H1 (cell line): ENCODE data around the gene SVOPL. TPM values are rescaled to one million over a fixed set of nuclear protein-coding genes. Genes with fewer than 3 reads are reported as not detected.

Source experiments
- CTCF ChIA-PET: fragments of 300-600 bp; sonication (Branson Sonifier 250); formaldehyde crosslinking; loops from one replicate; lab custom pipeline; 2021; ENCODE audit not compliant: partially characterized antibody; lab: Charles Lee
- POLR2A ChIA-PET: fragments of 300-600 bp; sonication (Branson Sonifier 250); formaldehyde crosslinking; loops from one replicate; lab custom pipeline; 2021; ENCODE audit warnings: inconsistent platforms; ENCODE audit not compliant: partially characterized antibody; lab: Charles Lee
- DNase-seq, 2 experiments: peaks; one replicate each; pipeline versions ENCODE4 v3.0.0 to v3.0.0-alpha.2; 2010 to 2022; ENCODE audit warnings: low spot score in 2 of 2, low read depth in 1 of 2, mixed read lengths in 1 of 2
- FAIRE-seq: peaks from 2 replicates; lab custom pipeline; 2011; peaks lifted over from hg19 to GRCh38; lab: Jason Lieb, UNC
- H2AFZ ChIP-seq: 2 replicates; pipeline ENCODE4 v1.8.1; 2012; ENCODE audit warnings: low read length, inconsistent platforms
- H2AK5ac ChIP-seq: 2 replicates; pipeline ENCODE4 v1.6.1; 2013; ENCODE audit warnings: low read depth, low read length
- H2BK120ac ChIP-seq: replicated peaks from 2 replicates; pipeline ENCODE3; 2013; ENCODE audit warnings: low read depth, low read length, inconsistent platforms
- H2BK12ac ChIP-seq: 2 replicates; pipeline ENCODE4 v1.6.1; 2013; ENCODE audit warnings: low read depth, low read length
- H2BK15ac ChIP-seq: 2 replicates; pipeline ENCODE4 v1.6.1; 2013; ENCODE audit warnings: low read length
- H2BK20ac ChIP-seq: 2 replicates; pipeline ENCODE4 v1.6.1; 2013; ENCODE audit warnings: low read length
- H2BK5ac ChIP-seq: 2 replicates; pipeline ENCODE4 v1.6.1; 2013; ENCODE audit warnings: low read depth, low read length
- H3K14ac ChIP-seq: 2 replicates; pipeline ENCODE4 v1.6.1; 2013; ENCODE audit warnings: inconsistent platforms; ENCODE audit not compliant: insufficient read length
- H3K18ac ChIP-seq: 2 replicates; pipeline ENCODE4 v1.6.1; 2013; ENCODE audit warnings: low read length; ENCODE audit errors: extremely low read depth
- H3K23ac ChIP-seq: 2 replicates; pipeline ENCODE4 v1.6.1; 2013; ENCODE audit warnings: inconsistent platforms; ENCODE audit not compliant: insufficient read length
- H3K23me2 ChIP-seq: 2 replicates; pipeline ENCODE4 v1.6.1; 2013; ENCODE audit warnings: low read depth, low read length
- H3K27ac ChIP-seq: 2 replicates; pipeline ENCODE4 v1.6.1; 2011; ENCODE audit warnings: low read depth, low read length, inconsistent platforms
- H3K27me3 ChIP-seq, 4 experiments: replicated peaks in 1 of 4; 1 replicate in 1 of 4; 2 replicates in 3 of 4; pipeline versions ENCODE4 v1.6.1 to v1.8.1; 2011 to 2013; ENCODE audit warnings: low read length in 3 of 4, mild to moderate bottlenecking in 3 of 4, inconsistent platforms in 2 of 4, mixed read lengths in 2 of 4, moderate library complexity in 1 of 4; ENCODE audit not compliant: control insufficient read depth in 3 of 4, insufficient read depth in 3 of 4; ENCODE audit errors: extremely low read depth in 1 of 4
- H3K36me3 ChIP-seq, 4 experiments: 2 replicates each; pipeline versions ENCODE4 v1.6.1 to v1.8.1; 2011 to 2013; ENCODE audit warnings: mild to moderate bottlenecking in 4 of 4, low read length in 3 of 4, moderate library complexity in 2 of 4, control low read depth in 1 of 4, inconsistent platforms in 1 of 4; ENCODE audit not compliant: insufficient read depth in 4 of 4, control insufficient read depth in 2 of 4
- H3K4ac ChIP-seq: replicated peaks from 2 replicates; pipeline ENCODE3; 2013; ENCODE audit warnings: low read length, low read depth, mixed read lengths, inconsistent platforms; ENCODE audit not compliant: insufficient read length
- H3K4me1 ChIP-seq, 4 experiments: replicated peaks in 1 of 4; 1 replicate in 1 of 4; 2 replicates in 3 of 4; pipeline versions ENCODE4 v1.6.1 to v1.8.1; 2011 to 2013; ENCODE audit warnings: low read length in 3 of 4, inconsistent platforms in 2 of 4, mixed read lengths in 1 of 4; ENCODE audit not compliant: insufficient read depth in 4 of 4, control insufficient read depth in 3 of 4
- H3K4me2 ChIP-seq, 2 experiments: 2 replicates each; pipeline versions ENCODE4 v1.6.1 to v1.8.1; 2011 to 2013; ENCODE audit warnings: low read depth in 2 of 2, low read length in 2 of 2, control low read depth in 1 of 2, inconsistent platforms in 1 of 2, mild to moderate bottlenecking in 1 of 2; ENCODE audit not compliant: insufficient read depth in 1 of 2
- H3K4me3 ChIP-seq, 4 experiments: fragments of 200-600, 300-600 bp in 1 of 4; sonication (generic), shearing (Covaris generic), sonication (Bioruptor Twin) in 1 of 4; 2 replicates each; pipeline versions ENCODE4 v1.5.1 to v1.8.1; 2011 to 2016; ENCODE audit warnings: low read length in 4 of 4, low read depth in 3 of 4, control low read depth in 2 of 4, inconsistent platforms in 2 of 4, mild to moderate bottlenecking in 2 of 4, mixed read lengths in 1 of 4, moderate library complexity in 1 of 4; ENCODE audit not compliant: insufficient read depth in 2 of 4; ENCODE audit errors: extremely low read depth in 1 of 4
- H3K56ac ChIP-seq: replicated peaks from 2 replicates; pipeline ENCODE3; 2013; ENCODE audit warnings: low read depth, mild to moderate bottlenecking, mixed read lengths, low read length, inconsistent platforms; ENCODE audit not compliant: insufficient read length
- H3K79me1 ChIP-seq: 2 replicates; pipeline ENCODE4 v1.6.1; 2013; ENCODE audit warnings: low read depth, low read length, control low read depth
- H3K79me2 ChIP-seq, 2 experiments: 2 replicates each; pipeline versions ENCODE4 v1.6.1 to v1.8.1; 2012 to 2013; ENCODE audit warnings: low read length in 2 of 2, mild to moderate bottlenecking in 2 of 2, inconsistent platforms in 1 of 2; ENCODE audit not compliant: insufficient read depth in 2 of 2, control insufficient read depth in 1 of 2
- H3K9ac ChIP-seq, 4 experiments: replicated peaks in 1 of 4; 1 replicate in 1 of 4; 2 replicates in 3 of 4; pipeline versions ENCODE4 v1.6.1 to v1.8.1; 2011 to 2013; ENCODE audit warnings: low read depth in 3 of 4, low read length in 3 of 4, control low read depth in 2 of 4, mild to moderate bottlenecking in 2 of 4, moderate library complexity in 2 of 4, inconsistent platforms in 1 of 4; ENCODE audit errors: extremely low read depth in 1 of 4
- H3K9me3 ChIP-seq, 2 experiments: 2 replicates each; pipeline versions ENCODE4 v1.6.1 to v1.8.1; 2012 to 2013; ENCODE audit warnings: mild to moderate bottlenecking in 2 of 2, moderate library complexity in 2 of 2, control low read depth in 1 of 2, inconsistent platforms in 1 of 2, low read depth in 1 of 2, low read length in 1 of 2, mixed read lengths in 1 of 2; ENCODE audit not compliant: insufficient read depth in 2 of 2
- H4K20me1 ChIP-seq, 2 experiments: replicated peaks in 1 of 2; 2 replicates each; pipeline versions ENCODE3 to v1.8.1; 2011 to 2013; ENCODE audit warnings: inconsistent platforms in 2 of 2, low read length in 2 of 2, mild to moderate bottlenecking in 1 of 2; ENCODE audit not compliant: insufficient read depth in 2 of 2, control insufficient read depth in 1 of 2
- H4K5ac ChIP-seq: 2 replicates; pipeline ENCODE4 v1.6.1; 2013; ENCODE audit warnings: low read length, low read depth, mixed read lengths, inconsistent platforms; ENCODE audit not compliant: insufficient read length
- H4K8ac ChIP-seq: 2 replicates; pipeline ENCODE4 v1.8.0; 2013; ENCODE audit warnings: mild to moderate bottlenecking, moderate library complexity, low read length, inconsistent platforms; ENCODE audit not compliant: insufficient read depth; ENCODE audit errors: extremely low read depth
- H4K91ac ChIP-seq: replicated peaks from 2 replicates; pipeline ENCODE3; 2013; ENCODE audit warnings: low read length, mixed read lengths, inconsistent platforms; ENCODE audit not compliant: insufficient read length
- CBX8 ChIP-seq: fragments of 300-800, 300-1000 bp; sonication (generic); IDR thresholded peaks from 2 replicates; pipeline ENCODE4 v1.7.1; 2016; ENCODE audit warnings: low read depth, low read length, borderline replicate concordance
- CEBPB ChIP-seq: IDR thresholded peaks from 2 replicates; pipeline ENCODE4 v1.6.1; 2012; ENCODE audit warnings: low read depth, low read length
- EP300 ChIP-seq, 2 experiments: IDR thresholded peaks; 1 replicate in 1 of 2; 2 replicates in 1 of 2; pipeline ENCODE4 v1.6.1; 2011 to 2012; ENCODE audit warnings: low read depth in 2 of 2, low read length in 2 of 2, mild to moderate bottlenecking in 2 of 2, borderline replicate concordance in 1 of 2, inconsistent platforms in 1 of 2, moderate library complexity in 1 of 2
- MAX ChIP-seq: IDR thresholded peaks from 2 replicates; pipeline ENCODE4 v1.6.1; 2012; ENCODE audit warnings: inconsistent platforms
- SIN3A ChIP-seq, 2 experiments: IDR thresholded peaks in 1 of 2; conservative IDR thresholded peaks in 1 of 2; 2 replicates each; pipeline ENCODE4 v1.6.1; 2011 to 2012; ENCODE audit warnings: low read length in 2 of 2, improper control_type of control experiment in 1 of 2, low read depth in 1 of 2, mild to moderate bottlenecking in 1 of 2
- YY1 ChIP-seq: IDR thresholded peaks from 2 replicates; pipeline ENCODE4 v1.6.1; 2011; ENCODE audit warnings: low read depth, mild to moderate bottlenecking, low read length
- WGBS, 2 experiments: shearing (Covaris generic) in 1 of 2; methylation state at CpG; one replicate each; pipeline versions ENCODE4 v1.1.6 to v1.1.7; 2013 to 2015; ENCODE audit warnings: low lambda C conversion rate in 2 of 2, mixed read lengths in 2 of 2, inconsistent platforms in 1 of 2, low coverage in 1 of 2, missing lambda C conversion rate in 1 of 2; ENCODE audit not compliant: insufficient replicate concordance in 2 of 2, insufficient coverage in 1 of 2, insufficient read length in 1 of 2; ENCODE audit errors: extremely low coverage in 1 of 2, missing lambda C conversion rate in 1 of 2; 5-methylcytosine and 5-hydroxymethylcytosine counted together
- polyA plus RNA-seq, 7 experiments: library from polyadenylated mRNA; depleted of rRNA in 3 of 7; stranded (reverse) in 5 of 7; unstranded in 2 of 7; fragments of >200 nt in 5 of 7; fragments of 200-250 nt in 2 of 7; gene quantifications; 1 replicate in 5 of 7; 2 replicates in 1 of 7; 4 replicates in 1 of 7; pipeline versions ENCODE4 v1.2.1 to v1.2.3, GENCODE V29; 2011 to 2013; ENCODE audit warnings: missing spikeins in 2 of 7, mixed read lengths in 2 of 7
- total RNA-seq: library from RNA; stranded (reverse); fragmentation: NEBNext Ultra II Directional; extraction: Animal tissue kit (Norgen Biotek cat#: 25700); gene quantifications from 2 replicates; pipeline ENCODE4 v1.2.1, GENCODE V29; 2021

Gene SVOPL
- total and polyA plus RNA-seq, 2 of the 8 experiments (the other 6 are each of a cell fraction or from before 2014, with no cell fraction given) = 1.1 to 1.4 TPM

- no peak overlapping the region for H2AK5ac ChIP-seq
- WGBS, 2 experiments = 90% methylated on average over 2 of the region's 2 CpGs; no CpG with 5 or more reads in 1 of the 2 experiments
- H3K4me2 ChIP-seq = no peak overlapping the region
- H3K23ac ChIP-seq = no peak overlapping the region
- no peak overlapping the region for H3K18ac ChIP-seq
- no peak overlapping the region for H3K27ac ChIP-seq
- no peak overlapping the region for H3K4ac ChIP-seq
- no peaks in the 10 kb centered on the region for H3K27me3 ChIP-seq
- no peaks in the 10 kb centered on the region for H3K4me1 ChIP-seq
- no peak overlapping the region for H2AFZ ChIP-seq
- H3K79me1 ChIP-seq = no peaks in the 10 kb centered on the region; the same call in 1 of the 2 replicates
- H3K23me2 ChIP-seq = no peaks in the 10 kb centered on the region
- no peaks in the 10 kb centered on the region for H4K20me1 ChIP-seq
- H2BK20ac ChIP-seq = no peak overlapping the region
- no peak overlapping the region for H4K5ac ChIP-seq
- ChIA-PET CTCF (interaction anchor here (1.1 to 1.6 kb wide), 2 partner anchors 170 to 665 kb away, joined by 3 to 4 read pairs; no protein-coding TSS in a partner anchor), POLR2A (no interaction called here)
- no peak overlapping the region for H2BK5ac ChIP-seq
- FAIRE-seq (no peak), DNase-seq (no peak)
- no peak overlapping the region for H2BK15ac ChIP-seq
- no peak overlapping the region for H3K4me3 ChIP-seq
- H3K9me3 ChIP-seq = peaks cover 22 to 23% of the 10 kb centered on the region in 2 experiments
- H3K14ac ChIP-seq = no peak overlapping the region
- H3K79me2 ChIP-seq = peaks cover 0 to 25% of the 10 kb centered on the region in 2 experiments; a peak in 2 of 4 replicates
- H3K56ac ChIP-seq = no peak overlapping the region
- no peak overlapping the region for H2BK120ac ChIP-seq
- H2BK12ac ChIP-seq = no peak overlapping the region
- no peak overlapping the region for H4K91ac ChIP-seq
- H4K8ac ChIP-seq = no peak overlapping the region
- peaks cover 42 to 100% (median 79%) of the 10 kb centered on the region in 4 experiments for H3K36me3 ChIP-seq
- no peak overlapping the region for H3K9ac ChIP-seq
- TF ChIP-seq CBX8 (no peak), YY1 (no peak), EP300 (IDR thresholded peaks at IDR 0.05; ENCODE audit: borderline replicate concordance in 1 of 2, low read depth in 2 of 2, low read length in 2 of 2) (no peak), CEBPB (no peak), SIN3A (conservative IDR thresholded peaks at IDR 0.05 in 1 of 2, IDR thresholded peaks at IDR 0.05 in 1 of 2; ENCODE audit: low read depth in 1 of 2, low read length in 2 of 2) (no peak), MAX (no peak)
Observed at GRCh38 chr7:138568655-138569054, 132.5 kb downstream of the SVOPL start.
